ENCODE measurements around the gene TCF7L1.
A peak's percentile ranks its signal among the peaks of the same experiment; 100 is the strongest.
"Not testable (repeated sequence)": the region's sequence is repeated elsewhere in the genome, so short reads cannot be mapped to it uniquely, and the experiment has no call there.

TCF7L1 gene

DNA sequence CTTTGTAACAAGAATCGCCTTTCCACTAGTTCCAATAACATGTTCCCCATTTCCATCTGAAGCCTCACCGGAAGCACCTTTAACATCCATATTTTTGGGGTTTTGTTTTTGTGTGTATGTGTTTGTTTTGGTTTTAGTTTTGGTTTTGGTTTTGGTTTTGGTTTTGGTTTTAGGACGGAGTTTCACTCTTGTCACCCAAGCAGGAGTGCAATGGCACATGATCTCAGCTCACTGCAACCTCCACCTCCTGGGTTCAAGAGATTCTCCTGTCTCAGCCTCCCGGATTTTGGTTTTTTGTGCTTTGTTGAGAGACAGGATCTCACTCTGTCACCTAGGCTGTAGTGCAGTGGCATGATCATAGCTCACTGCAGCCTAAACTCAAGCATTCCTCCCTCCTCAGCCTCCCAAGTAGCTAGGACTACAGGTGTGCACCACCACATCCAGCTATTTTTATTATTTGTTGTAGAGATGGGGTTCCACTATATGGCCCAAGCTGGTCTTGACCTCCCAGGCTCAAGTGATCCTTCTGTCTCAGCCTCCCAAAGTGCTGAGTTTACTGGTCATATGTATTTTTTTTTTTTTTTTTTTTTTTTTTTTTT lies 158.3 kb downstream of the TCF7L1 start:
- DNase-seq, result no peak

DNA sequence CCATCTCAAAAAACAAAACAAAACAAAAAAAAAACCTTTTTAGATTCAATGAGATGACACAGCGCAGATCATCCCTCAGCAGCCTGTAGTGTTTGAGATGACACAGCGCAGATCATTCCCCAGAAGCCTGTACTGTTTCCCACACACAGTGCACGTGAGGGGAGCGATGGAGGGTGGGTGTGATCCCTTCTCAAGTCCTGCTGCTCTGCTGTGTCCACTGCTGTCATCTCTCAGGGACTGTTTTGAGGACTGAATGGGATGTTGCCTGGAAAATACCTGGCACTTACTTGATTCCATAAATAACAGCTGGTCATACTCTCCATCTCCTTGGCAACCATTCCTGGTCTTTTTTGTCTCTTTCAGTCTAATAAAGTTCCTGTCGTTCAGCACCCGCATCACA lies 168.9 kb downstream of the TCF7L1 start:
- DNase-seq, result no peak

DNA sequence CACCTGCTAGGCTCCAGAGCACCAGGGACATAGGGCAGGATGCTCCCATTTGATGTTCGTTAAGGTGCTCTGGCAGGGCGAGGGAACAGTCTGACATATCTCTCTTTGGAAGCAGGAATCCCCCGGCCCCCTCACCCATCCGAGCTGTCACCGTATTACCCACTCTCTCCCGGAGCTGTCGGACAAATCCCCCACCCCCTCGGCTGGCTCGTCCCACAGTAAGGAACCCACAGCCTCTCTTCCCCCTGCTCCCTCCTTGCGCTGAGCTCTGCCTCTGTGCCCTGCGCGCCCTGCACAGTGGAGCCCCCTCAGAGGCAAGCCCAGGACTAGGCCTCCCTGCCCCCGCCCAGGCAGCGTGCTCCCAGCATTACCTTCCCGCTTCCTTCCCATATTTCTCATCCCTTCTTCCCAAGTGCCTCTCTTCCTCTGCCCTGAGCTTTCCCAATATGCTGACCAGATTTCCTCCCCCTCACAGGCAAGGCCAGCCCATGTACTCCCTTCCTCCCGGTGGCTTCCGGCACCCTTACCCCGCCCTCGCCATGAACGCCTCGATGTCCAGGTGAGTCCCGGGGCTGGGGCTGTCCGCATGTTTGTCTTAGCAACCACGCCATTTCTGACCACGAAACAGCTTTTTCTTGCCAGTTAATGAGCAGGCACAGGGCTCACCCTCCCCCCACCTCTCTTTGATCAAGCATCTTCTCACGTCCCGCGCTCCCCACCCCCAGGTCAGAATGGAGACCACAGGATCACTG lies 170.8 kb downstream of the TCF7L1 start:
- no peak for DNase-seq

DNA sequence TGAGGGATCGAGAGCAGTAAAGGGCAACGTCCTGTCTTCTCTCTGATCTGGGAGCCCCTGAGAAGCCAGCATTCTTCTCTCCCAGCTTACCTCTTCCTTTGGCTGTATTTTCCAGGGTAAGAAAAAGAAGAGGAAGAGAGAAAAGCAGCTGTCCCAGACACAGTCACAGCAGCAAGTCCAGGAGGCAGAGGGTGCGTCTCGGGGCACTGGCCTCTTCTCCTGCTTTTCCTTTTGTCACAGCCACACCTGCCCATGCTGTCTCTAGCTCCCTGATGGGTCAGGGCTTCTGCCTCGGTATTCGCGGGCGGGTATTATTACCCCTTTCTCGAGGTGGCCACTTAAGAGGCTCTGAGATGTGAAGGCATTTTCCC lies 174.3 kb downstream of the TCF7L1 start:
- no peak for DNase-seq

DNA sequence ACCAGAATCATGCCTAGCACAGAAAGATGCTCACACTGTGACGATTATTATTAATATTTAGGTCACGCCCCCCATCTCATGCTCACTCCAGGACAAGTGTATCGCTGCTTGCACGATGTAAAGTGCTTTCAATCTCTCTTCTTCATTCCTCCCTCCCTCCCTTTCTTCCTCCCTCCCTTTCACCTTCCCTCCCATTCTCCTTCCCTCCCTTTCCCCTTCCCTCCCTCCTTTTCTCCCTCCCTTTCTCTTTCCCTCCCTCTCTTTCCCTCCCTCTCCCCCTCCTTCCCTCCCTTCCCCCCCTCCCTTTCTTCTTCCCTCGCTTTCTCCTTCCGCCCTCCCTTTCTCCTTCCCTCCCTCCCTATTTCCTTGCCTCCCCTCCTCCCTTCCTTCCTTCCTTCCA lies 175.0 kb downstream of the TCF7L1 start:
- DNase-seq, result no peak

DNA sequence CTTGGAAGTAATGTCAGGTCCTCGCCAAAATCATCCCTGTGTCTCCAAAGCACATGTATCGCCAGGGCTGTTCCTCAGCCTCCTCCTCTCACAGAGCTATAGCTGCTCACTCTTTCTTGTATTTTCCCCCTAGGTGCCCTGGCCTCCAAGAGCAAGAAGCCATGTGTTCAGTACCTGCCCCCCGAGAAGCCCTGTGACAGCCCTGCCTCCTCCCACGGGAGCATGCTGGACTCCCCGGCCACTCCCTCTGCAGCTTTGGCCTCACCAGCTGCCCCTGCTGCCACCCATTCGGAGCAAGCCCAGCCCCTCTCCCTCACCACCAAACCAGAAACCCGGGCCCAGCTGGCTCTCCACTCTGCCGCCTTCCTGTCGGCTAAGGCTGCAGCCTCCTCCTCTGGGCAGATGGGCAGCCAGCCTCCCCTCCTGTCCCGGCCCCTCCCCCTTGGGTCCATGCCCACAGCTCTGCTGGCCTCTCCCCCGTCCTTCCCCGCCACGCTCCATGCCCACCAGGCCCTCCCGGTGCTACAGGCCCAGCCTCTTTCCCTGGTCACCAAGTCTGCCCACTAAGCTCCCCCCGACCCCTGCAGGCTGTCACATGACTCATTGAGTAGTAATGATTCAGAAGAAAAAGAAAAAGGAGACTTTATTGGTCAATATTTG lies 175.8 kb downstream of the TCF7L1 start:
- no peak for DNase-seq

DNA sequence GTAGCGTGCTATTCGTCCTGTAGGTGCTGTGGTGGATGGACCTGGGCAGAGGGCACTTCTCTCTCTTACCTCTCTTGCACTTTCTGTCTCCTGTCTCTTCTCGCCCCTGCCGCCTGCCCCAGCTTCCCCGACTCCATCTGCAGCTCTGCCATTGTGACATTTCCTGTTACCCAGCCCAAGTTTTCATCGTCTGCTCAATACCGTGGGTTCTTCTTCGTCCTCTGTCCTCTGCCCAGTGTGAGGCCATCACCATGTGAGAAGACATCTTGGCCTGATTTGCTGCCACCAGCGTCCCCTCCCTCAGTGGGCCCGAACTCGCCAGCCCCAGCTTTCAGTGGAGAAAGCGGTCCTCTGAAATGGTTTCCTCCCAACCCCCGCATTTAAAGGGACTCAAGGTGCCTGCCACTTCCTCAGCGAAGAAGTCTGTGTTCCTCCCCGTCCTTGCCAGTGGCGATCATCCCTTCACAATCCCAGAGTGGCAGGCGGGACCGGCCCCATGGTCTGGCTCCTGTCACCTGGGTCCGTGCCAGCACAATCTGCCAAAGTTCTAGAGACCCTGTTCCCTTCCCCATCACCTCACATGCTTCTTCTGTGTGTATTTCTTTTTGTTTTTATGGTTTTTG lies 176.6 kb downstream of the TCF7L1 start:
- no peak for DNase-seq

DNA sequence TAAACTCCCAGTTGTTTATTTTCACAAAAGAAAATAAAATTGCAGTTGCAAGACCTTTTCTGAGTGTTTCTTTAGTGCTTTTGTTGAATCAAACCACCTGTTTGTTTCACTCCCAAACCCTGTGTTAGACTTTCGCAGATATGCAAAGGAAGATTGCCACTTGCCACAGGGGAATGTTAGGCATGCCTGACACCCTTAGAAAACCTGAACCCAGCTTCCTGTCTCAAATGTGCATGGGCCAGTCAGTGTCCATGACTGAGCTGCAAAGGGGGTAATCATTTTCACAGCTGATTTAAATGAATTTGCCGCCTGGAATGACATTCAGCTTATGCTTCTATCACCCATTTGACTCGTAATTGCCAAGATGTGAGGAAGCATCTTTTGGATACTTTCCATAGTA lies 177.1 kb downstream of the TCF7L1 start:
- no peak for DNase-seq

DNA sequence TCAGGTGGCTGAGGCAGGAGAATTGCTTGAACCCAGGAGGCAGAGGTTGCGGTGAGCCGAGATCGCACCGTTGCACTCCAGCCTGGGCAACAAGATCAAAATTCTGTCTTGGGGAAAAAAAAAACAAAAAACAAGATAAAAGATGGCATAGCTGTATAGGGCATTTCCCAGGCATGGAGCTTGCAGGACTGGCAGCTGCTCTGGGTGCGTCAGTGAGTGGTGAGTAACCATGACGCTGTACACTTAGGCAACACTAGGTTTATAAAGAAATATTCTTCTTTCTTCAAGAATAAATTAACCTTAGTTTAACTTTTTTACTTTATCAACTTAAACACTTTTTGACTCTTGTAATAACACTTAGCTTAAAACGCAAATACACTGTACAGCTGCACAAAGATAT lies 179.2 kb downstream of the TCF7L1 start:
- DNase-seq, result no peak

DNA sequence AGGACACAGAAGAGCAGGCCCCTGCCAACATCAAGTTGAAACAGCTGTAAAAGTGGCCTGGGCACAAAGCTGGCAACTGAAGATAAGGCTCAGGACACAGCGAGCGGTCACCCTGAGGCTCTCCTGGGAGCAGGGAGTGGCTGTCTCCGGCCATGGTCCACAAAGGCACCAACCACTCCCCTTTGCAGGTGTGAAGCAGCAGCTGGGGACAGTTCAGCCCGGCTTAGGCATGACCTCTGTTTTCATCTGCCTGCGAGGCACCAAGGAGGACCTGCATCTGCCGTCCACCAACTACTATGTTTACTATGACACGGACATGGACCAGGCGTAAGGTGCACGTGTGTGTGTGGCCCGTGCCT lies 181.7 kb downstream of the TCF7L1 start:
- DNase-seq, result no peak

DNA sequence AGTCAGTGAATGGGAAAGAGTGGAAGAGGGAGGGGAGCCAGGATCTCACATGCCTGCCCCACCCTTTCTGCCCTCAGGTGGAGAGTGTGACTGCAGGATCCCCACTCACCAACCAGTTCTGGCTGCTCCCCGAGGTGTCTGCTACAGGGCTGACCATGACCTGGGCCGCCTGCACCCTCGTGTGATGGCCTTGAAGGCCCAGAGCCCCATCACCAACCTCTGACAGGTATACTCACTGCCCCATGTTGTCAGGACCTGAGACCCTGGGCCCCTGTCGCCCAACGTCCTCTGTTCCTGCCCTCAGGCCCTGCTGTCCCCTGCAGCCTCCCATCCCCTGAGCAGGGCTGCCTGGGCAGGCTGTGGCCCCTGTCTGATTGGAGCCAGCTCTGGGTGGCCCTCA lies 182.7 kb downstream of the TCF7L1 start:
- not testable (repeated sequence) for DNase-seq

DNA sequence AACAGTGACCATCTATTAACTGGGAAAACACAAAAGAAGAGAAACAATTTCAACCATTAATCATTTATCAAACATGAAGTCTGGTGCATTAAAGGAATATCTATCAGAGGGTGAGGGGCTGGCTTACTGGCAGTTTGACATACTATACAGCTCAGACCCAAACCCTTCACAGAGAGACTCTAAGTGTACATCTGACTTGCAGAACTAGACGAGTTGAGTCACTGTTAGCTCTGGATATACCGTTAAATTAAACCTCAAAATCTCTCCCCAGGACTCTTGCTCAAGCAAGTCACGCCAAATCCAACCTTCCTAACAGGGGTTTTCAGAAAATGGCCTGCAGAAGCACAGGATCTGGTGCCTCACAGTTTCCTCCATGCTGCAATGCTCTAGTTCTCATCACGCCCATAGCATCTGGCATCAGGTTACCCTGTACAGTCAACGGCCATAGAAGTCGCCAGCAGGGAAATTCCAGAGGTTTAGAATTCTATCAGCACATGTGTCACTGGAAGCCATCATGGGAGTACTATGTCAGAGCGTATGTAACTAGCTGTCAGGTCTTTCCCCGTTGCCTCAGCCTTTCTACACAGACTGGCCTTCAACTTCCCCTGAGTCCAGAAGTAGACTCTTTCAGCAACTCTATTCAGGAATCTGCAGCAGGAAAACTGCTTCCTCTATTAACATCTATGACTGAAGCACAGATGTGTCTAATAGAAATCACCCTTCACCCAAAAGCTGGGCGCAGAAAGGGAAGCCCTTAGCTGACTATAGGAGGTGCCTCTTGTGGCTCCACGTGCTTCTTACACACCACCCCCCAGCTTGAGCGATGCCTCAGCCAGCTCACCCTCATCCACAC lies 185.3 kb downstream of the TCF7L1 start:
- peak; percentile 72 for DNase-seq

DNA sequence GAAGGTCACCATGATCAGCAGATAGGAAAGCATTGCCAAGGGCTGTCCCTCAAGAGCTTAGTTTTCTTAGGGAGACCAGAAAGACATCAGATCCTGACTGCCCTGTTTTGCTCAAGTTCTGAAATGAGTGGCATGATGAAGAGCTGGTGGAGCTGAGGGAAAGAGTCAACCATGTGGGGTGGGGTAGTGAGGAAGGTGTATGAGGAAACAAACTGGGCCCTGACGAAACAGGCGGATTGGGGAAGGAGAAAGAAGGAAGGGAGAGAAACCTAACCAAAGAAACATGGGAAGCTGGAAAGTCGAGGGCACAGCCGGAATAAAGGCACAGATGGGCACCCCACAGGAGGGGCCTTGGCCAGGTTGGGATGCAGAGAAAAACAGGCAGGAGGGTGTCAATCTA lies 186.6 kb downstream of the TCF7L1 start:
- DNase-seq, result no peak

DNA sequence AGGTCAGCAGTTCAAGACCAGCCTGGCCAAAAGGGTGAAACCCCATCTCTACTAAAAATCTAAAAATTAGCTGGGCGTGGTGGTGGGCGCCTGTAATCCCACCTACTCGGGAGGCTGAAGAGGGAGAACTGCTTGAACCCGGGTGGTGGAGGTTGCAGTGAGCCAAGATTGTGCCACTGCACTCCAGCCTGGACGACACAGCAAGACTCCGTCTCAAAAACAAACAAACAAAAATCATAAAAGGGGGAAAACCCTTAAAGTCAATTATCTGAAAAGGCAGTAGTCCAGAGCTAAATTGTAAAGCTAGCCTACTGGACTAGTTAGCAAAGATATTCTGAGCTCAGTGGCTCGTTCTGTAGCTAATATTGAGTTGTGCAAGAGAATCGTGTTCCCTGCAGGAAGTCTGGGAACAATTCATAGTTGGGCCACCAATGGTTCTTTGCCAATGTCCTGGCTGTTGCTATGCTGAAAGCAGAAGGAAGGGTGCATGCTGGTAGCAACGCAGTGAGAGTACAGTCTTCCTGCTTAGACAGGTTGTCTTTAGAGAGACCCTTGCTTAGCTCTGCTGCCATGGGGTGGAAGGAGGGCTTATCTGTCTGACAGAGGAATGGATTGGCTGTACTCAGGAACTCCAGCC lies 190.3 kb downstream of the TCF7L1 start:
- no peak for DNase-seq

DNA sequence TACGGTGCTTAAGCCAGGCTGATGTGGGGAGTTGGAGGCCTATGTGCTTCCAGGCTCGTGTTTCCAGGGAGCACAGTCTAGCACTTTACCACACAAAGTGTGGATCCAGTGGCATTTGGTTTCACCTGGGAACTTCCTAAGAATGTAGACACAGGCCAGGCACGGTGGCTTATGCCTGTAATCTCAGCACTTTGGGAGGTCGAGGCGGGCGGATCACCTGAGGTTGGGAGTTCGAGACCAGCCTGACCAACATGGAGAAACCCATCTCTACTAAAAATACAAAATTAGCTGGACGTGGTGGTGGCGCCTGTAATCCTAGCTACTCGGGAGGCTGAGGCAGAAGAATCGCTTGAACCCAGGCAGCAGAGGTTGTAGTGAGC lies 190.8 kb downstream of the TCF7L1 start:
- not testable (repeated sequence) for DNase-seq

DNA sequence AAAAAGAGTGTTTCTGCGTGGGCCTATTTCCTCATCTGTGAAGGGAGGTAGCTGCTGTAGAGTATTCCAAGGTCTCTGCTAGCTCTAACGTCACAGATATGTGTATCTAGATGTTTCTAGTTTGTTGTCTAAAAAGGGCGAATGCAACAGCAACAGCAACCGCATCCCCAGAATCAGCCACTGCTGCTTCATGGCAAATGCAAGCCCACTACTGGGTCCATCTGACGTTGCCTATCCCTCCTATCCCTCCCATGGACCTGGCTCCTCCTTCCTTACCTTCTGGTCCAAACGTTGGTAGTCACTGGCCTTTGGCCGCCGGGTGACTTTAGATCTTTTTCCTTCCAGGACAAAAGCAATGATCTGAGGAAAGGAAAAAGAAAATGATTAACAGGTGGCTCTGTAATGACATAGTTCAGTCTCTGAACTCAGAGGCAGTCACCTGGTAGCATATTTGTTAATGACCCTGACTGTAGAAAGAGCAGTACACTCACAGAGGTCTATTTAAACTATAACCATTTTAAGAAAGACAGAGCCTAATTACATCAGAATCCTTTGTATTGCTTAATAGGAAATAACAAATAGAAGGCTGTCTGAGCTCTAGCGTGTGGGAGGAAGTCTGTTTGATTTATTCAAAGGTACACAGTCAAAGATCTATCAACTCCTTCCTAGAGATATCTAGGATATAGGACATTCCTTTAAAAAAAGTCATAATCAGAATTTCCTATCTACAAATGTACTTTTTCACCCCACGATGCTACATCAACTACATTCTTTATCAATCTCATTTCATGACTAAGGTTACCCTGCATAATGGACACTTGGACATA lies 191.7 kb downstream of the TCF7L1 start:
- DNase-seq, result no peak

DNA sequence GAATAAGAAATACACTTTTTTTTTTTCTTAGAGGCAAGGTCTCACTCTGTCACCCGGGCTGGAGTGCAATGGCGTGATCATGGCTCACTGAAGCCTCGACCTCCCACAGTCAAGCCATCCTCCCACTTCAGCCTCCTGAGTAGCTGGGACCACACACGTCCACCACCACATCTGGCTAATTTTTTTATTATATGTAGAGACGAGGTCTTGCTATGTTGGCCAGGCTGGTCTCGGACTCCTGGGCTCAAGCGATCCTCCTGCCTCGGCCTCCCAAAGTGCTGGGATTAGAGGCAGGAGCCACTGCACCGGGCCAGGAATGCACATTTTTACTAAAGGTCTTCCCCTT lies 192.2 kb downstream of the TCF7L1 start:
- DNase-seq, result no peak

DNA sequence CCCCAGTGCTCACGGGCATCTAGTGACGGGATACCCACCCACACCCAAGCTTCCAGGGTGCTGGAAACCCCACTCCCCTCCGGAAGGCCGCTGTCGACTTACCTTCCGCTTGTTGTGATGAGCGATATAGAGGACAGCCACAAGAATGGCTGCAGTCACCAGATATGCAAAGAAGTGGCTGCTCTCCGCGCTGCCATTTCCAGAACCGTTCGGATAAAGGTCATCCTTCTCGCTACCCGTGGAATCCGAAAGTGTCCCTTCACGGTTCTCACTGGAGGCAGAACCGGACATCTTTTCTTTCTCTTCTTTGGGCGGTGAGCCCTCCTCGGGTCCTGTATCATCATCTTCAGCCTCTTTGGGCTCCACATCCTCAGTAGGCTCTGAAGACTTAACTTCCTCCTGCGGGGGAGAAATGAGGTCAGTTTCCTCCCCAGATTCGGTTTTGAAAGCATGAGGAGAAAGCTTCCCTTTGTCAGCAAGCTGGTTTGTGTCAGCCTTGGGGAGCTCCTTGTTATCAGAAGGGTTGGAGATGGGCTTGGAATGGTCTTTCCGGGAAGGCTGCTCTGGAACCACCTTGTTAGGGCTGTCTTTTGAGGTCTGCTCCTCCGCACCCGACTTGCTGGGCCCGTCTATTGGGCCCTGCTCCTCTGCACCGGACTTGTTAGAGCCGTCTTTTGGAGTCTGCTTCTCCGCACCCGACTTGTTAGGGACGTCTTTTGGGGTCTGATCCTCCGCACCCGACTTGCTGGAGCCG lies 193.4 kb downstream of the TCF7L1 start:
- DNase-seq, result peak; percentile 84

DNA sequence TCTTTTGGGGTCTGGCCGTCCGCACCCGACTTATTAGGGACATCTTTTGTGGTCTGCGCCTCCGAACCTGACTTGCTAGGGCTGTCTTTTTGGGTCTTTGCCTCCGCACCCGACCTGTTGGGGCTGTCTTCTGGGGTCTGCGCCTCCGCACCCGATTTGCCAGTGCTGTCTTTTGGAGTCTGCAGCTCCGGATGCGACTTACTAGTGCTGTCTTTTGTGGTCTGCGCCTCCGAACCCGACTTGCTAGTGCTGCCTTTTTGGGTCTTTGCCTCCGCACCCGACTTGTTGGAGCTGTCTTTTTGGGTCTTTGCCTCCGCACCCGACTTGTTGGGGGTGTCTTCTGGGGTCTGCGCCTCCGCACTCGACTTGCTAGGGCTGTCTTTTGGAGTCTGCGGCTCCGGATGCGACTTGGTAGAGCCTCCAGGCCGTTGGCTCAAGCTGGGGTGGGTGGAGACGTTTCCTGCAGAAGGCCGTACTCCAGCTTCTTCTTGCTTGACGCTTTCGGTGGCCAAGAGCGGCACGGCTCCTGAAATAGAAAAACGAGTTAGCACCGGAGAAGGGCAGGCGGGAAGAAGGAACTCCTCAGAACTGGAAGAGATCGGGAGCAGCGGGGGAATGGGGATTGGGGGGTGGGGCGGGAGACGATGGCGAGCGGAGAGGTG lies 194.1 kb downstream of the TCF7L1 start:
- DNase-seq, result no peak

DNA sequence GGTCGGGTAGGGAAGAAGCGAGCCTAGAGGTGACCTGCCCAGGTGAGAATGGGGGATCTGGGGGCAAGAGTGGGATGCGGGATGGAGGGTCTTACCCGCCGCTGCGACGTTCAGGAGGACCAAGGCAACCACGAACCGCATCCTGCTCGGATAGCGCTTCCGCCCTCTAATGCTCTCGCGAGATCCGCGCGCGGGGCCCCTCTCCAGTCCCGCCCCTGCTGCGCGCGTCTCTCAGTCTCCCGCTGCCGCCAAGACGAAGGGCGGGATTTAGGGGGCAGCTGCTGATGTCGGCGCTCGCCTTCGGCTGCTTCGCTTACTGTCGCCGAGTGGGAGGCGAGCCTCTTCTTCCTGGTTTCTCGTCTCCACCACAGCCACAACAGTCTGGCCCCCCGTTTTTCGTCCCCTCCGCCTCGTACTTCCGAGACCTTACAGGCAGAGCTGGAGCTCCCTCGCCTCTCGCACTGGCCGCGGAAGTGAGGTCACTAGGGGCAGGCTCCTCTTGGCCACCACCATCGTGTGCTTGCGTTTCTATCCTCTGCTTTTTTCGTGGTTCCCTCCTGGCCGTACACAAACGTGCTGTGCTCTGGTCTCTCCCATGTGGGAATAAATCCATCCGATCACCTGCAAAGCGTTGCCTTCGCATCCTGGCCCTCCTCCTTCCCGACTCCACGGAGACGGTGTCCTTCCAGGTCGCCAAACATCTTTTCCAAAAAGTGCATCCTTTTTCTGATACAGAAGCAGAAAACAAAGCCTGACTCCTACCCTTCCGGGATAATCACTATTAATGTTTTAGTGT lies 194.8 kb downstream of the TCF7L1 start, which contains the start of gene TGOLN2:
Gene TGOLN2, minus strand, starts transcription at position 168 of the 796 bp plus-strand sequence. Its CDS starts 27 bp downstream, at position 141.
- DNase-seq, result peak; percentile 96

Measured in activated CD8-positive, alpha-beta memory T cell treated with anti-CD3 and anti-CD28 coated beads for 24 hours (primary cell).